GM12864 (cell line): ENCODE results near the gene MOV10L1.

Experiments used
- DNase-seq: peaks from one replicate; pipeline ENCODE4 v3.0.0-alpha.2; 2011; ENCODE audit warnings: low read depth
- H3K4me3 ChIP-seq: 2 replicates; pipeline ENCODE4 v1.5.1; 2011; ENCODE audit warnings: mild to moderate bottlenecking, low read depth, low read length, control low read depth
- TF ChIP-seq, protein P1 (sequence below): IDR thresholded peaks from 2 replicates; pipeline ENCODE4 v1.5.1; 2011; ENCODE audit warnings: low read depth, mild to moderate bottlenecking, moderate library complexity, low read length, control low read depth, inconsistent platforms; ENCODE audit errors: missing control alignments

MOV10L1 gene

DNA sequence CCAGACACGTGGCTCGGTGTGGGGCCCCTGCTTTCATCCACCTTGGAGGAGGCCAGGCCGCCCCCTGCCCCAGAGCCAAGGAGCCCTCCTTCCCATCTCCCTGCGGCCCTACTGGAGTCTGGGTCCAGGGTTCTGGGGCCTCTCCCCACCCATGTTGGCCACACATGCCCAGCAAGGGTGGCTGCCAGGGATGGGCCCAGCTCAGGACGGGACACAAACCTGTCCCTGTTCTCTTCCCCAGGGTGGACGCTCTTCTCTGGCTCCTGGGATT lies 85.3 kb downstream of the MOV10L1 start:
- no peak overlapping the region for H3K4me3 ChIP-seq
- DNase-seq: no peak
- TF ChIP-seq, protein P1, sequence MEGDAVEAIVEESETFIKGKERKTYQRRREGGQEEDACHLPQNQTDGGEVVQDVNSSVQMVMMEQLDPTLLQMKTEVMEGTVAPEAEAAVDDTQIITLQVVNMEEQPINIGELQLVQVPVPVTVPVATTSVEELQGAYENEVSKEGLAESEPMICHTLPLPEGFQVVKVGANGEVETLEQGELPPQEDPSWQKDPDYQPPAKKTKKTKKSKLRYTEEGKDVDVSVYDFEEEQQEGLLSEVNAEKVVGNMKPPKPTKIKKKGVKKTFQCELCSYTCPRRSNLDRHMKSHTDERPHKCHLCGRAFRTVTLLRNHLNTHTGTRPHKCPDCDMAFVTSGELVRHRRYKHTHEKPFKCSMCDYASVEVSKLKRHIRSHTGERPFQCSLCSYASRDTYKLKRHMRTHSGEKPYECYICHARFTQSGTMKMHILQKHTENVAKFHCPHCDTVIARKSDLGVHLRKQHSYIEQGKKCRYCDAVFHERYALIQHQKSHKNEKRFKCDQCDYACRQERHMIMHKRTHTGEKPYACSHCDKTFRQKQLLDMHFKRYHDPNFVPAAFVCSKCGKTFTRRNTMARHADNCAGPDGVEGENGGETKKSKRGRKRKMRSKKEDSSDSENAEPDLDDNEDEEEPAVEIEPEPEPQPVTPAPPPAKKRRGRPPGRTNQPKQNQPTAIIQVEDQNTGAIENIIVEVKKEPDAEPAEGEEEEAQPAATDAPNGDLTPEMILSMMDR: no peak

DNA sequence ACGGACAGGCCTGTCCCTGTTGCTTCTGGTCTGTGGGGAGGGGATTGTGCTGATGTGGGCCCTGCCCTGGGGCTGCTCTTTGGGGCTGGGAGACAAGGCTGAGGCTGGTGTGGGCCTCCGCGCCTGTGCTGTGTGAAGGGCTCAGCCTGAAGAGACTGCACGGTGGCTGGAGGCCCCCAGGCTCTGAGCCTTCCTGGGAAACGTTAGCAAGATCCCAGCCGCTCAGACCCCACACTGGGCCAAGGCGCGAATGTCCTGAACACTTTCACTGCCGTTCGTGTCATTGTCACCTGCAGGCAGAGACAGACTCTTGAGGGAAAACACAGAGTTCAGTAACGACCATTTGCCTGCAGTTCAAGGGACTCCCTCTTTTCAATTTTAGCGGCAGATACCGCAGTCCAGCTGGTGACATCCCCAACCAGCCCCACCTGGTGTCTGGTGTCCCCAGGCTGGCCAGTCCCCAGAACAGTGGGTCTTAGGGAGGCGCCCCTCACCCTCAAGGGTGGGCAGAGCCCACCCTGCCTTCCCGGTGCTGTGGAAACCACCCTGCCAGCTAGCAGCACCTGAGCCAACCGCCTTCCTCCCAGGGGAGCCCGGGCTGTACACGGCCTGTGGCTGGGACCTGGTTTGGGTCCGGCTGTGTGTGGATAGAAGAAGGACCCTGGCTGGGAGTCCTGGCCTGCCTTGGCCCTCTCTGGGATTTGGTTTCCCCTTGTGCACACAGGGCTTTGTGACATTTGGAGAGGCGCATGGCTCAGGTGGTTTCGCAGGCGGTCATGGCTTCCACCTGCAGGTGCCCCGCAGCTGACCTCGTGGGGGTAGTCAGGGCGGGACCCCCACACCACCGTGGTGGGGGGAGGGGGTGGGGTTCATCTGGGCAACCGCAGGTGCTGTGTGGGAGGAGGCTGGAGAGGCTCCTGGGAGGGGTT lies 86.4 kb downstream of the MOV10L1 start:
- DNase-seq: no peak
- no peak overlapping the region for H3K4me3 ChIP-seq
- TF ChIP-seq, protein P1: no peak

DNA sequence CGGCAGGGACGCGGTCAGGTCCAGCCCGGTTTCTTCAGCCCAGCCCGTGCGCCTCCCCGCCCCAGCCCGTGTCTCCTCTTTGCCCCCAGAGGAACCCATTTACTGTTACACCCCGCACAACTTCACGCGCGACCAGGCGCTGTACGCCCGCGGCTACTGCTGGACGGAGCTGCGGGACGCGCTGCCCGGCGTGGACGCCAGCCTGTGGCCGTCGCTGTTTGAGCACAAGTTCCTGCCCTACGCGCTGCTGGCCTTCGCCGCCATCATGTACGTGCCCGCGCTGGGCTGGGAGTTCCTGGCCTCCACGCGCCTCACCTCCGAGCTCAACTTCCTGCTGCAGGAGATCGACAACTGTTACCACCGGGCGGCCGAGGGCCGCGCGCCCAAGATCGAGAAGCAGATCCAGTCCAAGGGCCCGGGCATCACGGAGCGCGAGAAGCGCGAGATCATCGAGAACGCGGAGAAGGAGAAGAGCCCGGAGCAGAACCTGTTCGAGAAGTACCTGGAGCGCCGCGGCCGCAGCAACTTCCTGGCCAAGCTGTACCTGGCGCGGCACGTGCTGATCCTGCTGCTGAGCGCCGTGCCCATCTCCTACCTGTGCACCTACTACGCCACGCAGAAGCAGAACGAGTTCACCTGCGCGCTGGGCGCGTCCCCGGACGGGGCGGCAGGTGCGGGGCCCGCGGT lies 87.2 kb downstream of the MOV10L1 start:
- DNase-seq: no peak
- H3K4me3 ChIP-seq: no peak overlapping the region
- TF ChIP-seq, protein P1: no peak

DNA sequence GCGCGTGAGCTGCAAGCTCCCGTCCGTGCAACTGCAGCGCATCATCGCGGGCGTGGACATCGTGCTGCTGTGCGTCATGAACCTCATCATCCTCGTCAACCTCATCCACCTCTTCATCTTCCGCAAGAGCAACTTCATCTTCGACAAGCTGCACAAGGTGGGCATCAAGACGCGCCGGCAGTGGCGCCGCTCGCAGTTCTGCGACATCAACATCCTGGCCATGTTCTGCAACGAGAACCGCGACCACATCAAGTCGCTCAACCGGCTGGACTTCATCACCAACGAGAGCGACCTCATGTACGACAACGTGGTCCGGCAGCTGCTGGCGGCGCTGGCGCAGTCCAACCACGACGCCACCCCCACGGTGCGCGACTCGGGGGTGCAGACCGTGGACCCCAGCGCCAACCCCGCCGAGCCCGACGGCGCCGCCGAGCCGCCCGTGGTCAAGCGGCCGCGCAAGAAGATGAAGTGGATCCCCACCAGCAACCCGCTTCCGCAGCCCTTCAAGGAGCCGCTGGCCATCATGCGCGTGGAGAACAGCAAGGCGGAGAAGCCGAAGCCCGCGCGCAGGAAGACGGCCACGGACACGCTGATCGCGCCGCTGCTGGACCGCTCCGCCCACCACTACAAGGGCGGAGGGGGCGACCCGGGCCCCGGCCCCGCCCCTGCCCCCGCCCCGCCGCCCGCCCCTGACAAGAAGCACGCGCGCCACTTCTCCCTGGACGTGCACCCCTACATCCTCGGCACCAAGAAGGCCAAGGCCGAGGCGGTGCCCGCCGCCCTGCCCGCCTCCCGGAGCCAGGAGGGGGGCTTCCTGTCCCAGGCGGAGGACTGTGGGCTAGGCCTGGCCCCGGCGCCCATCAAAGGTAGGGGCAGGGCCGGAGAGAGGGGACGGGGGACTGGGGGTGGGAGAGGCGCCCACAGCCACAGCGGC lies 88.0 kb downstream of the MOV10L1 start:
- TF ChIP-seq, protein P1: no peak
- no peak for DNase-seq
- H3K4me3 ChIP-seq: no peak overlapping the region

DNA sequence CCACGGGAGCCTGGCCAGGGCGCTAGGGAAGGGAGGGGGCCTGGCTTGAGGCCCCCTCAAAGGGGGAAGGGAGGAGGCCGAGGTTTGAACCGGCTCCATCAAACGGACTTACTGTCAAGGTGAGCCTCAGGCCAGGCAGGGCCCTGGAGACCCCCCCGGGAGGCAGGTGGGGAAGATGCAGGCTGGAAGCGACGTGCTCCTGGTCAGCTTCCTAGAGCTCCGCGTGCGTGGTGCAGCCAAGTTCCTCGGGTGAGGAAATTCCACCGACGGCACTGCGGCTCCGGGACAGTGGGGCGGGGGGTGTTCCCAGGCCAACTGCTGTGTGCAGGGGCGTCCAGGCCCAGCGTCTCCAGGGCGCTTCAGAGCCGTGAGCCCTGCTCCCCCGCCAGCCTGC lies 88.7 kb downstream of the MOV10L1 start:
- TF ChIP-seq, protein P1: no peak
- DNase-seq: no peak
- H3K4me3 ChIP-seq: no peak overlapping the region

DNA sequence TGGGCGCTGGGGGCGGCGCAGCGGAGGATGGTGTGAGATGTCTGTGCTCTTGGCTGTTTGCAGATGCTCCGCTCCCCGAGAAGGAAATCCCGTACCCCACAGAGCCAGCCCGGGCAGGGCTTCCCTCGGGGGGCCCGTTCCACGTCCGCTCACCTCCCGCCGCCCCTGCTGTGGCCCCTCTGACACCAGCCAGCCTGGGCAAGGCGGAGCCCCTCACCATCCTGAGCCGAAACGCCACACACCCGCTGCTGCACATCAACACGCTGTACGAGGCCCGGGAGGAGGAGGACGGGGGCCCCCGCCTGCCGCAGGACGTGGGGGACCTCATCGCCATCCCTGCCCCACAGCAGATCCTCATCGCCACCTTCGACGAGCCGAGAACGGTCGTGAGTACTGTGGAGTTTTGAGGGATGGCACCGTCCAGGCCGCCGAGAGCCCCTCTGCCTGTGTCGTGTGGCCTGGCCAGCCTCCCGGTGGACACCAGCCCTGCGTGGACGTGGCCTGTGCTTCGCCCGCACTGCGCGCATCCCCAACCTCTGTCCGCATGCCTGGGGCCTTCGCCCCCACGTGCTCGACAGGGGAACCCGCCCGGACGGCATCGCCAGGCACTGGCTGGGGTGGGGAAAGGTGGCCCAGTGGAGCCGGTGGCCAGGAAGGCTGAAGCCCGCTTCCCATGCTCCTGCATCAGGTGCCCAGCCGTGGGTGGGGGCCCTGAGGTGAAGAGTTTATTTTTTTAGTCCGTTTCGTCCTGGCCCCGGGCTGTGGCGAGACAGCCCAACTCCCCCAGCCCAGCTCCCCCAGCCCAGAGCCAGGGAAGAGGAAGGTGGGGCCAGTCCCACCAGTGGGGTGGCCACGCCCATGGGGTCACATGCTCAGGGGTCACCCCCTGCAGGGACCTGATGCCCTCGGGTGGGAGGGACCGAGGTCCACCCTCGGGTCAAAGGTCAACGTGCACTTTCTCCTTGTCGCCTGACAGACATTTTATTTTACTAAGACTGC lies 89.4 kb downstream of the MOV10L1 start:
- no peak for DNase-seq
- TF ChIP-seq, protein P1: no peak
- H3K4me3 ChIP-seq: no peak overlapping the region
